Measurements from ENCODE around the gene FILIP1.

Gene FILIP1

DNA sequence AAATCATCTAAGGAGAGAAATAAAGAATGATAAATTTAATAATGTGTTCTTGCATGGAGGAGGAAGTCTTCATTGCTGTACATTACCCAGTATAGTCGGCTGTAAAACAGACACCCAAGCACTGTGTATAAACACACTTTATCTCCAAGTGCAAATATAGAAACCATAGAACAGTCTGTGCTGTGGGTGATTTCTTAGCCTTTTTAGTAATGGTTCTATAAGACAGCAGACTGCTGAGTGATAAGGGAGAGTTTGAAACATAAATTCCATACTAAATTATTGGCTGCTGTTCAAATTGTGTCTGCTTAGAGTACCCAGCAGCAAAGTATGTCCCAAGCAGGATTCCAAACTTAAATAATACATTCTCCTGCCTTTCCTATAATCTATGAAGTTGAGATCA lies 4.6 kb downstream of the FILIP1 start:
- peaks cover 7% of the 10 kb centered on the region for H3K27me3 ChIP-seq (ENCODE audit: insufficient read depth, poor library complexity, severe bottlenecking)

DNA sequence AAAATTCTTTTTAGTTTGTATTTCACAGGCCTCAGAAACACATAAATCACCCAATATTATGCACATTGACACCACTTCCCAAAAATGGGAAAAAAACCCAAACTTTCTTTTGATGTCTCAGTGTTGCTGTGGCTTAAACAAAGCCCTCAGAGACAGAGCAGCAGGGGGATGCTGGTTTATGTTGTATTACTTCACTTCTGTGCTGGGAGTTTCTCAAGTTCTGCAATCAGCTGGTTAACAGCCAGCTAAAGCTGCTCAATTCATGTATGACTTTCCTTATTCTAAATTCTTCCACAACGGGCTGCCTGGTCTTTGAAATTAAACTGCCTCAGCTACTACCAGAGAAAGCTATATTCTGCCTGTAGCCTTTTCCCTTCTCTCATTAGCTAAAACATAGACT lies 5.6 kb downstream of the FILIP1 start:
- DNase-seq (ENCODE audit: low read depth in 1 of 2, low spot score in 1 of 2), result no peak
- peaks cover 3% of the 10 kb centered on the region for H3K27me3 ChIP-seq (ENCODE audit: insufficient read depth, poor library complexity, severe bottlenecking)
- TF ChIP-seq, protein P1, sequence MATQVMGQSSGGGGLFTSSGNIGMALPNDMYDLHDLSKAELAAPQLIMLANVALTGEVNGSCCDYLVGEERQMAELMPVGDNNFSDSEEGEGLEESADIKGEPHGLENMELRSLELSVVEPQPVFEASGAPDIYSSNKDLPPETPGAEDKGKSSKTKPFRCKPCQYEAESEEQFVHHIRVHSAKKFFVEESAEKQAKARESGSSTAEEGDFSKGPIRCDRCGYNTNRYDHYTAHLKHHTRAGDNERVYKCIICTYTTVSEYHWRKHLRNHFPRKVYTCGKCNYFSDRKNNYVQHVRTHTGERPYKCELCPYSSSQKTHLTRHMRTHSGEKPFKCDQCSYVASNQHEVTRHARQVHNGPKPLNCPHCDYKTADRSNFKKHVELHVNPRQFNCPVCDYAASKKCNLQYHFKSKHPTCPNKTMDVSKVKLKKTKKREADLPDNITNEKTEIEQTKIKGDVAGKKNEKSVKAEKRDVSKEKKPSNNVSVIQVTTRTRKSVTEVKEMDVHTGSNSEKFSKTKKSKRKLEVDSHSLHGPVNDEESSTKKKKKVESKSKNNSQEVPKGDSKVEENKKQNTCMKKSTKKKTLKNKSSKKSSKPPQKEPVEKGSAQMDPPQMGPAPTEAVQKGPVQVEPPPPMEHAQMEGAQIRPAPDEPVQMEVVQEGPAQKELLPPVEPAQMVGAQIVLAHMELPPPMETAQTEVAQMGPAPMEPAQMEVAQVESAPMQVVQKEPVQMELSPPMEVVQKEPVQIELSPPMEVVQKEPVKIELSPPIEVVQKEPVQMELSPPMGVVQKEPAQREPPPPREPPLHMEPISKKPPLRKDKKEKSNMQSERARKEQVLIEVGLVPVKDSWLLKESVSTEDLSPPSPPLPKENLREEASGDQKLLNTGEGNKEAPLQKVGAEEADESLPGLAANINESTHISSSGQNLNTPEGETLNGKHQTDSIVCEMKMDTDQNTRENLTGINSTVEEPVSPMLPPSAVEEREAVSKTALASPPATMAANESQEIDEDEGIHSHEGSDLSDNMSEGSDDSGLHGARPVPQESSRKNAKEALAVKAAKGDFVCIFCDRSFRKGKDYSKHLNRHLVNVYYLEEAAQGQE (IDR thresholded peaks at IDR 0.05; ENCODE audit: insufficient replicate concordance, low read depth), result no peak
- TF ChIP-seq SPI1 (IDR thresholded peaks at IDR 0.05; ENCODE audit: borderline replicate concordance, low read depth) (no peak), POLR2AphosphoS5 (IDR thresholded peaks at IDR 0.05; ENCODE audit: low read depth) (no peak), GABPA (IDR thresholded peaks at IDR 0.05; ENCODE audit: low read depth) (no peak), CTCF (IDR thresholded peaks at IDR 0.05; ENCODE audit: insufficient read depth, low read length) (no peak)
- H3K27ac ChIP-seq (replicated peaks), result no peak overlapping the region
- H3K4me3 ChIP-seq (replicated peaks; ENCODE audit: insufficient read depth, low read length), result no peak overlapping the region

More for the DNA sequence above, 4.6 kb downstream of the FILIP1 start:
- no peak overlapping the region for H3K27ac ChIP-seq (replicated peaks)
- TF ChIP-seq GABPA (IDR thresholded peaks at IDR 0.05; ENCODE audit: low read depth), result no peak
- TF ChIP-seq CTCF (IDR thresholded peaks at IDR 0.05; ENCODE audit: insufficient read depth, low read length), result no peak
- TF ChIP-seq, protein P1 (IDR thresholded peaks at IDR 0.05; ENCODE audit: insufficient replicate concordance, low read depth), result no peak
- TF ChIP-seq POLR2AphosphoS5 (IDR thresholded peaks at IDR 0.05; ENCODE audit: low read depth), result no peak
- no peak for TF ChIP-seq SPI1 (IDR thresholded peaks at IDR 0.05; ENCODE audit: borderline replicate concordance, low read depth)
- no peak overlapping the region for H3K4me3 ChIP-seq (replicated peaks; ENCODE audit: insufficient read depth, low read length)
- no peak for DNase-seq (ENCODE audit: low read depth in 1 of 2, low spot score in 1 of 2)

DNA sequence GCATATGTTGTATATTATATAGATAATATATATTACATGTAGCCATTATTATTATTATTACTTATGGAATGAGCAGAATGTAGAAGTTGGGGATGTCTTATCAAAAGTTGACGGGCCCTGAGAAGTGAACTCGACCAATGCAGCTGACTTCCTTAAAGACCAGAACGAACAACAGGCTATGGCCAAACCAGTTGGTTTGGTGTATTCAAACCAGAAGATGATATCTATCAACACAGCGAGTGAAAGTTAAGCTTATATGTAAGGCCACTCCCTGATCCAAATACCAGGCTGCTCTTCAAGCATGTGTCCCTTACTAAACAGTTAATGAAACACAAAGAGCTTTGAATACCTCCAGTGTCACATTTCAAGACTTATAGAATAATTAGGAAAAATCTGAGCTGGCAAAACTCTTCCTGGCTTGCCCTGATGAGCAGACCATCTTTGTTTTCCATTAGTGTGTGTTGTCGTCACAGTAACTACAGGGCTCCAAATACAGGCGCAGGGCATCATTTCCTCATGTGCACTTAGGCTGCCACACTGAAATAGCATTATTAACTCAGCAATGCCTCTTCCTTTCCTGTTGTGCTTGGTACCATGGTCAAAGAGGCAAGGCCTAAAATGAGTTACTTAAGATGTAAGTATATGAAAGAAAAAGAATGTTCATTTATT lies 6.6 kb downstream of the FILIP1 start:
- no peak overlapping the region for H3K4me3 ChIP-seq (replicated peaks; ENCODE audit: insufficient read depth, low read length)
- no peak for DNase-seq (ENCODE audit: low read depth in 1 of 2, low spot score in 1 of 2)
- H3K27me3 ChIP-seq (ENCODE audit: insufficient read depth, poor library complexity, severe bottlenecking), result peaks cover 3% of the 10 kb centered on the region
- TF ChIP-seq, protein P1 (IDR thresholded peaks at IDR 0.05; ENCODE audit: insufficient replicate concordance, low read depth), result no peak
- no peak for TF ChIP-seq SPI1 (IDR thresholded peaks at IDR 0.05; ENCODE audit: borderline replicate concordance, low read depth)
- H3K27ac ChIP-seq (replicated peaks), result no peak overlapping the region

All from HL-60 (cell line).